GM18505 (cell line): Measurements from ENCODE around the gene C19orf33.
A peak's percentile ranks its signal among the peaks of the same experiment; 100 is the strongest.
"Not testable (repeated sequence)": the region's sequence is repeated elsewhere in the genome, so short reads cannot be mapped to it uniquely, and the experiment has no call there.

Experiments used
- ATAC-seq: cut with Tn5 transposase; IDR thresholded peaks from one replicate; pipeline ENCODE4 v1.9.1; 2021; ENCODE audit not compliant: unreplicated experiment
- POLR2A ChIP-seq: IDR thresholded peaks from 4 replicates; pipeline ENCODE4 v1.6.1; 2011; ENCODE audit warnings: borderline replicate concordance; ENCODE audit not compliant: insufficient read depth, insufficient read length; ENCODE audit errors: extremely low read depth

Gene C19orf33

GRCh38 chr19:38303517-38304351, at the start of gene C19orf33:
Gene C19orf33 (plus strand): TSS chr19:38304251. CDS start chr19:38304262, 11 bp downstream.
- TF ChIP-seq POLR2A, result no peak
- ATAC-seq, result no peak

DNA sequence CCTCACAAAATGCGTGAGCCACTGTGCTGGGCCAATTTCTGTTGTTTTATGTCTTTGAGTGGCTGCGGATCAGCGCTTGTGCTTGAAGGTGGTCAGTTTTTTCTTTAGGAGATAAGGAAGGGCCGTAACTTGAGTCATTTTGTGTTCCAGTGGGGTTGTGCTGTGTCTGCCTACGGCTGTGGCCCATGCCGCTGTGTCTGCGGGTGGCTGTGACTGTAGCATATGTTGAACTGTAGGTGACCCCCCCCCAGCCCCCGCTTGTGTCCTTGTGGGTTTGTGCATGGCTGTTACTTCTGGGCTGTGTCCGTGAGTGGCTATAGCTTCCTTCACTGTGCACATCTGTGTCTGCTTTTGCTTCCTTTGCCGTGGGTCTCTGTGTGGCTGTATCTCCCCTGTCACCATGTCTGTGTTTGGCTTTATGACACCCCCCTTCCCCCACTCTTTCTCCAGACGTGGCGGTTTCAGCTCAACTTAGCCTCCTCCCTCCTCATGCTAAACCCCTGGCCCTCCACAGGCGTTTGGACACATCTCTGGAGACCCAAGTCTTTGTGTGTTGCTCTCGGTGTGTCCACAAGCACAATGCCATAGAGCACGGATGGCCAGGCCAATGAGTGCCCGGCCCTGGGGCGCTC, 48.6 kb upstream of the C19orf33 start:
- TF ChIP-seq POLR2A, result no peak
- ATAC-seq, result no peak

- ATAC-seq, result not testable (repeated sequence)
These were observed 42.1 kb upstream of the C19orf33 start for GRCh38 chr19:38261942-38262341.

GRCh38 chr19:38262585-38263268, 41.3 kb upstream of the C19orf33 start:
- no peak for ATAC-seq
- TF ChIP-seq POLR2A, result no peak

DNA sequence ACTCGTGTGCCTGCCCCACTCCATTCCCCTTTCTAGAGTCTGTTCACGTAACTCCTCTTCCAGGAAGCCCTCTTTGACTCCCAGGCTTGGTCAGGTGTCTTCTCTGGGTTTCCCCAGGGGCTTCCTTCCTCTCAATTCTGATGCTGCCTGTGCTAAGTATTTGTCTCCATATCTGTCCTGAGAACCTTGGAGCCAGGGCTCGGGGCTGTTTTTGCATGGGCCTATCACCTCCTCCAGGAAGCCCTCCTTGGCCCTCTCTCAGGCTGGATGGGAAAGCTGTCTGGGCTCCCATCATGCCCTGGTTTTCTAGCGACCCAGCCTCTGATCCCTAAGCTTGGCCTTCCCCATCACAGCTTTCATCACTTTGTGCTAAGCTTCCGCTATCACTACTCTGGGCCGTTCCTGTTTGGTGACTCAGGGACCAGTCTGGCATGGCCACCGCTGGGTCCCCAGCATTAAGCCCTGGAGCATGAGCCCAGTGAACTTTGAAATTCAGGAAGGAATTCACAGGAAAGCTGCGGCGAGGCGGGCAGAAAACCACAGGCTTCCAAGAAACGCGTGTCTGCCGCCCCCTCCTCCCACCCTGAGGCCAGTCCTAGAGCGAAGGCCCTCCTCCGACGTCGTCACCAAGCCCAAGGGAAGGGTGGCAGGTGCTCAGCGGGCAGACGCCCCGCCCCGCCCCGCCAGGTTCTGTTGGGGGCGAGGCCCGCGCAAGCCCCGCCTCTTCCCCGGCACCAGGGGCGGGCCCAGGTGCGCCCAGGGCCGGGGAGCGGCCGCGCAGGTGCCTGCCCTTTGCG, 40.2 kb upstream of the C19orf33 start:
- ATAC-seq, result peak; percentile 81

DNA sequence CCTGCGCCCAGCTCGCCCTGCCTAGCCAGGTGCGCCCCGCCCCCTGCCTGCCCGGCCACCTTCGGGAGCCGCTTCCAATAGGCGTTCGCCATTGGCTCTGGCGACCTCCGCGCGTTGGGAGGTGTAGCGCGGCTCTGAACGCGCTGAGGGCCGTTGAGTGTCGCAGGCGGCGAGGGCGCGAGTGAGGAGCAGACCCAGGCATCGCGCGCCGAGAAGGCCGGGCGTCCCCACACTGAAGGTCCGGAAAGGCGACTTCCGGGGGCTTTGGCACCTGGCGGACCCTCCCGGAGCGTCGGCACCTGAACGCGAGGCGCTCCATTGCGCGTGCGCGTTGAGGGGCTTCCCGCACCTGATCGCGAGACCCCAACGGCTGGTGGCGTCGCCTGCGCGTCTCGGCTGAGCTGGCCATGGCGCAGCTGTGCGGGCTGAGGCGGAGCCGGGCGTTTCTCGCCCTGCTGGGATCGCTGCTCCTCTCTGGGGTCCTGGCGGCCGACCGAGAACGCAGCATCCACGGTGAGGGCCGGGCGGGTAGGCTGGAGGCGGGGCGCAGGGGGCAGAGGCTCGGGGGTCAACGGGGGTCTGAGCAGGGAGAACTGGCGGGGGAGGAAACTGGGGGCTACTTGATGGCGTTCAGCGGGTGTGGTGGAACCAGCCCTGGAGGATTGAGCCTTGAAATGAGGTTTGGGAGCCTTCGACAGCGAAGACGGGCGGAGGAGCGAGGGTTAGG, 39.4 kb upstream of the C19orf33 start, which contains the start of gene SPINT2:
TSS of gene SPINT2 (plus strand) at position 88 of the 727 bp plus-strand sequence. CDS start at position 408, 320 bp downstream.
- peak; percentile 42 for ATAC-seq
- TF ChIP-seq POLR2A, result peak; percentile 57

More for the DNA sequence above, 40.2 kb upstream of the C19orf33 start:
- TF ChIP-seq POLR2A, result no peak

DNA sequence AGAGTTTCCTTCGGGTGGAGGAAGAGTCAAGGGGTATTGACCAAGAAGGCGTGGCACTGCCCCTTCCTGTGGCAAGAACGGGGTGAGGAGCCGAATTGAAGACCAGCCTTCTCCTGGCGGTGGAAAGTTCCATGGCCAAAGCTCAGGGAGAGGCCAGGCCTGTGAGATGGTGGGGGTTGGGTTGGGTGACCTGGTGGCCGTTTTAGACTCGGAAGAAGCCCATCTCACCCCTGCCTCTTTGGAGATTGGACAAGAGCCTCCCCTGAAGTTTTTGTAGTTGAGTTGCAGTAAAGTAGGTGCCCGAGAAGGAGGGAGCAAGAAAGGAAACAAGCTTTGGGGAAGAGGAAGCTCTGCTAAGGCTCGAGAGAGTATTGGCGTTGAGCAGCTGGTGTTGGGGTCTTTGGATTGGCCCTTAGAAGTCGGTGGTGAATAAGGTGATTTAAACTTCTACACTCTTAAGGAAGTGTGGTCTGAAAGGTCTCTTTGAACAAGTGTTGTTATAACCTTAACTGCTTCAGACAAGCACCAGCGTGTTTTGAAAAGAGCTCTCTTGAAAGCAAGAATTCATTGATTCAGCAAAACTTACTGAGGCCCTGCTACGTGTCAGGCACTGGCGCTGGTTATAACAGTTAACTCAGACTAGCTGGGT, 38.7 kb upstream of the C19orf33 start:
- no peak for ATAC-seq
- TF ChIP-seq POLR2A, result no peak

DNA sequence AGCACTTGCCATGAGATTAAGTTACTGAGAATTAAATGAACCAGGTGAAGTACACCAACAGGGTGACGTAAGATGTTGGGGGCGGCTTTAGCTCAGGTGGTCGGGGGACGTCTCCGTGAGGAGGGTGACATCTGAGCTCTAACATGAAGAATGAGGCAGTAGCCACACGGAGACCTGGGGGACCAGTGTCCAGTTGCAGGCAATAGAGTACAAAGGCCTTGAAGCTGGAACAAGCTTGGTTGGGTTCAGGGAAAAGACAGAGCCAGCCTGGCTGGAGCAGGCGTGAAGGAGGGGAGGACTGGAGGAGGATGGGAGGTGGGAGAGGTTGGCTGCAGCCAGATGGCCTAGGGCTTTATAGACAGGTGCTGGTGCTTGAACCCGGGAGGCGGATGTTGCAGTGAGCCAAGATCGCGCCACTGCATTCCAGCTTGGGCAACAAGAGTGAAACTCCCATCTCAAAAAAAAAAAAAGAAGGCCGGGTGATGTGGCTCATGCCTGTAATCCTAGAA, 38.1 kb upstream of the C19orf33 start:
- no peak for TF ChIP-seq POLR2A
- no peak for ATAC-seq

- no peak for ATAC-seq
- TF ChIP-seq POLR2A, result no peak
These were observed 37.0 kb upstream of the C19orf33 start for GRCh38 chr19:38266981-38267597.

- no peak for TF ChIP-seq POLR2A
- no peak for ATAC-seq
These were observed 36.1 kb upstream of the C19orf33 start for GRCh38 chr19:38267761-38268483.

- TF ChIP-seq POLR2A, result no peak
These were observed 35.5 kb upstream of the C19orf33 start for GRCh38 chr19:38268539-38268938.

More at GRCh38 chr19:38268539-38268938, 35.5 kb upstream of the C19orf33 start:
- no peak for ATAC-seq
